CMK (cell line): Measurements from ENCODE around the gene ELOVL6.
"Not testable (repeated sequence)": the region's sequence is repeated elsewhere in the genome, so short reads cannot be mapped to it uniquely, and the experiment has no call there.

Experiments used
- DNase-seq: peaks from one replicate; pipeline ENCODE4 v3.0.0-alpha.2; 2010; ENCODE audit warnings: low read depth

Gene ELOVL6

GRCh38 chr4:110198435-110199416 is at the start of gene ELOVL6:
ELOVL6 (minus strand) TSS chr4:110198615; CDS start chr4:110198335, 280 bp downstream.
- DNase-seq, result peak; percentile 86

- DNase-seq, result no peak
These were observed 49.7 kb upstream of the ELOVL6 start for GRCh38 chr4:110248100-110248499.

- no peak for DNase-seq
These were observed 49.2 kb upstream of the ELOVL6 start for GRCh38 chr4:110247591-110247990.

GRCh38 chr4:110245577-110245976 is 47.2 kb upstream of the ELOVL6 start:
- no peak for DNase-seq

- DNase-seq, result no peak
These were observed 37.9 kb upstream of the ELOVL6 start for GRCh38 chr4:110236324-110236723.

- DNase-seq, result not testable (repeated sequence)
These were observed 35.2 kb upstream of the ELOVL6 start for GRCh38 chr4:110233581-110233980.

GRCh38 chr4:110231869-110232268 is 33.5 kb upstream of the ELOVL6 start:
- no peak for DNase-seq

- no peak for DNase-seq
These were observed 30.9 kb upstream of the ELOVL6 start for GRCh38 chr4:110229266-110229665.

- DNase-seq, result no peak
These were observed 26.4 kb upstream of the ELOVL6 start for GRCh38 chr4:110224812-110225211.

- DNase-seq, result no peak
These were observed 25.7 kb upstream of the ELOVL6 start for GRCh38 chr4:110224142-110224541.

- not testable (repeated sequence) for DNase-seq
These were observed 20.5 kb upstream of the ELOVL6 start for GRCh38 chr4:110218935-110219334.

- DNase-seq, result not testable (repeated sequence)
These were observed 18.8 kb upstream of the ELOVL6 start for GRCh38 chr4:110217181-110217580.

GRCh38 chr4:110216129-110216528 is 17.7 kb upstream of the ELOVL6 start:
- no peak for DNase-seq

- DNase-seq, result no peak
These were observed 13.3 kb upstream of the ELOVL6 start for GRCh38 chr4:110211770-110212061.

GRCh38 chr4:110211007-110211769 is 12.8 kb upstream of the ELOVL6 start:
- DNase-seq, result no peak

- no peak for DNase-seq
These were observed 10.0 kb upstream of the ELOVL6 start for GRCh38 chr4:110208419-110208818.

GRCh38 chr4:110207233-110207632 is 8.8 kb upstream of the ELOVL6 start:
- no peak for DNase-seq

- DNase-seq, result no peak
These were observed 3.6 kb upstream of the ELOVL6 start for GRCh38 chr4:110202024-110202423.

GRCh38 chr4:110201502-110201901 is 3.1 kb upstream of the ELOVL6 start:
- no peak for DNase-seq

- no peak for DNase-seq
These were observed 2.3 kb upstream of the ELOVL6 start for GRCh38 chr4:110200689-110201088.

GRCh38 chr4:110198049-110198434 is 373 bp downstream of the ELOVL6 start:
- DNase-seq, result no peak

GRCh38 chr4:110197529-110198042 is 829 bp downstream of the ELOVL6 start:
- DNase-seq, result peak; percentile 49
